PFSK-1 (cell line): ENCODE measurements around the gene GALK1.

Experiments used
- POLR2AphosphoS5 ChIP-seq: IDR thresholded peaks from 2 replicates; pipeline ENCODE4 v1.6.1; 2012; ENCODE audit warnings: low read depth, mild to moderate bottlenecking, control low read depth, low read length, moderate library complexity
- REST ChIP-seq, 2 experiments: IDR thresholded peaks; 2 replicates each; pipeline versions ENCODE4 v1.6.1 to v1.8.0; 2011 to 2012; ENCODE audit warnings: low read depth in 2 of 2, low read length in 2 of 2, control low read depth in 1 of 2, inconsistent platforms in 1 of 2, mild to moderate bottlenecking in 1 of 2, moderate library complexity in 1 of 2; ENCODE audit not compliant: insufficient read depth in 1 of 2

- TF ChIP-seq REST (IDR thresholded peaks at IDR 0.05; ENCODE audit: insufficient read depth in 1 of 2, low read depth in 2 of 2, low read length in 2 of 2) (no peak), POLR2AphosphoS5 (peak; percentile 58)
These were observed at the start of gene GALK1 for GRCh38 chr17:75764711-75765421.
